ENCODE data around the gene RPL37A.

GRCh38 chr2:216539120-216539519 is 40.5 kb downstream of the RPL37A start:
- TF ChIP-seq POU6F1 (CRISPR knock-in tag; IDR thresholded peaks at IDR 0.05; ENCODE audit: borderline replicate concordance, low read depth): no peak
- no peak for TF ChIP-seq CREB5 (CRISPR knock-in tag; IDR thresholded peaks at IDR 0.05; ENCODE audit: low read depth)
- no peak for TF ChIP-seq ESRRG (CRISPR knock-in tag; IDR thresholded peaks at IDR 0.05)
- no peak for TF ChIP-seq RARB (CRISPR knock-in tag; IDR thresholded peaks at IDR 0.05)
- TF ChIP-seq SNAI2 (CRISPR knock-in tag; IDR thresholded peaks at IDR 0.05): no peak
- TF ChIP-seq CSDC2 (CRISPR knock-in tag; IDR thresholded peaks at IDR 0.05): no peak
- no peak for TF ChIP-seq ARNTL (CRISPR knock-in tag; IDR thresholded peaks at IDR 0.05; ENCODE audit: borderline replicate concordance, low read depth)
- no peak for TF ChIP-seq ZNF8 (CRISPR knock-in tag; IDR thresholded peaks at IDR 0.05)
- TF ChIP-seq TCF4 (CRISPR knock-in tag; IDR thresholded peaks at IDR 0.05; ENCODE audit: borderline replicate concordance): no peak
- no peak for TF ChIP-seq ZFP30 (CRISPR knock-in tag; IDR thresholded peaks at IDR 0.05)
- no peak for TF ChIP-seq OSR1 (CRISPR knock-in tag; IDR thresholded peaks at IDR 0.05)
- TF ChIP-seq GLIS3 (CRISPR knock-in tag; IDR thresholded peaks at IDR 0.05): no peak
